ENCODE data around the gene CASZ1. TPM values are rescaled to one million over a fixed set of nuclear protein-coding genes. Genes with fewer than 3 reads are reported as not detected.

CASZ1 gene
- total and polyA plus RNA-seq, 9 of the 15 experiments (the other 6 are each of a cell fraction or from before 2014, with no cell fraction given): 0.01 to 4.0 (median 0.76) TPM; not detected in 1

DNA sequence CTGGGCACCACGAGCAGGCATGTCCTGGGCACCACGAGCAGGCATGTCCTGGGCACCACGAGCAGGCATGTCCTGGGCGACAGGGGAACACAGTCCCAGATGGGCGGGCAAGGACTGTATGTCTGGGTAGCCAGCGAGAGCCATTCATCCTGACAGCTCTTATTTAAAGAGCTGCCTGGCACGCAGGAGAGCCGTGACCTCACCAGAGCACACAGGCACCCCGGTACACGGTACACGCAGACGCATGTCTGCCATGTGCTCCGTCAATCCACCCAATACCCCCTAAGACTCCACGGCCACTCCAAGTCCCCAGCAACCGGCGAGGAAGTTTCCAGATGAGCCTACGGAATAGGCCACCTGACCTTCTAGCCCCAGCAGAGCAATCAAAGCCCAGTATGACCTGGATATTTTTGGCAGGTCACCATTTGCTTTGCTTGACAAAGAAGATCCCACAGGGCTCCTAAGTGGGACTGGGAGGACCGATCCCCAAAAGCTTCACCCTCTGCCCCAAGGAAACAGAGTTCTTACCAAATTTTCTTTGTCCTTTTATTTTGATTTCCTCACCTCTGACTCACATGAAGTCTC is 51.7 kb downstream of the CASZ1 start (continued):
- TF ChIP-seq SIN3A (IDR thresholded peaks at IDR 0.05; ENCODE audit: borderline replicate concordance in 2 of 2, control insufficient read depth in 1 of 2, low read depth in 2 of 2, low read length in 2 of 2) (no peak), SP1 (CRISPR knock-in tag; IDR thresholded peaks at IDR 0.05) (no peak), RBM22 (IDR thresholded peaks at IDR 0.05; ENCODE audit: low read depth, low read length, poor library complexity, severe bottlenecking) (no peak), NCOA4 (IDR thresholded peaks at IDR 0.05; ENCODE audit: partially characterized antibody) (no peak), RUNX1 (IDR thresholded peaks at IDR 0.05; ENCODE audit: low read depth) (no peak)

DNA sequence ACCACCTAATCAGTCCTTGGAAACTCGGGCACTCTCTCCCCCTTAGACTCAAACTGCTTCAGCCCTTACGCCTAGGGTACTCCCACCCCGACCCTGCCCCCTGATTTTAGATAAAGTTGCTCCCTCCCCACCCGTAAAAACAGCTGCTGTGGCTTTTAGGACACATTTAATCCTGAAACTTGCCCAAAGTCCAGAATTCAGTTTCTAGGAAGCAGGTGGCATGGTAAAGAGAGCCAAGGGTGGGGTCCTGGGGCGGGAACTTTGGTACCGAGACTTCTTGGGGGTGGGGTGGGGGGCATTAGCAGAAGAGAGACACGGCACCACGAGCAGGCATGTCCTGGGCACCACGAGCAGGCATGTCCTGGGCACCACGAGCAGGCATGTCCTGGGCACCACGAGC is 52.4 kb downstream of the CASZ1 start:
- no peak for DNase-seq (ENCODE audit: extremely low read depth in 1 of 4, low spot score in 3 of 4)
- no peak for FAIRE-seq
- POLR2A ChIA-PET: interaction anchor here (0.6 kb wide), 1 partner anchor 22 kb away, joined by 4 read pairs; no protein-coding TSS in a partner anchor
- in situ Hi-C loops (cut with MboI): no loop called here
- H3K27me3 ChIP-seq (ENCODE audit: control insufficient read depth in 2 of 2, insufficient read depth in 2 of 2, low read length in 2 of 2): peaks cover 38 to 82% of the 10 kb centered on the region in 2 experiments
- CTCF ChIA-PET (ENCODE audit: low intra/inter-chr PET ratio): no interaction called here
- H2AFZ ChIP-seq (ENCODE audit: low read depth, low read length): no peak overlapping the region
- H3K79me2 ChIP-seq (ENCODE audit: control insufficient read depth, insufficient read depth, low read length): no peaks in the 10 kb centered on the region
- no peak for TF ChIP-seq RHOXF2B (CRISPR knock-in tag; conservative IDR thresholded peaks at IDR 0.05)
- no peak for TF ChIP-seq CBFB (CRISPR knock-in tag; IDR thresholded peaks at IDR 0.05)
- TF ChIP-seq ZNF436 (CRISPR knock-in tag; IDR thresholded peaks at IDR 0.05): no peak
- no peak for TF ChIP-seq CBFA2T2 (conservative IDR thresholded peaks at IDR 0.05)
- no peak for TF ChIP-seq E2F3 (CRISPR knock-in tag; IDR thresholded peaks at IDR 0.05)
- TF ChIP-seq, protein P1, sequence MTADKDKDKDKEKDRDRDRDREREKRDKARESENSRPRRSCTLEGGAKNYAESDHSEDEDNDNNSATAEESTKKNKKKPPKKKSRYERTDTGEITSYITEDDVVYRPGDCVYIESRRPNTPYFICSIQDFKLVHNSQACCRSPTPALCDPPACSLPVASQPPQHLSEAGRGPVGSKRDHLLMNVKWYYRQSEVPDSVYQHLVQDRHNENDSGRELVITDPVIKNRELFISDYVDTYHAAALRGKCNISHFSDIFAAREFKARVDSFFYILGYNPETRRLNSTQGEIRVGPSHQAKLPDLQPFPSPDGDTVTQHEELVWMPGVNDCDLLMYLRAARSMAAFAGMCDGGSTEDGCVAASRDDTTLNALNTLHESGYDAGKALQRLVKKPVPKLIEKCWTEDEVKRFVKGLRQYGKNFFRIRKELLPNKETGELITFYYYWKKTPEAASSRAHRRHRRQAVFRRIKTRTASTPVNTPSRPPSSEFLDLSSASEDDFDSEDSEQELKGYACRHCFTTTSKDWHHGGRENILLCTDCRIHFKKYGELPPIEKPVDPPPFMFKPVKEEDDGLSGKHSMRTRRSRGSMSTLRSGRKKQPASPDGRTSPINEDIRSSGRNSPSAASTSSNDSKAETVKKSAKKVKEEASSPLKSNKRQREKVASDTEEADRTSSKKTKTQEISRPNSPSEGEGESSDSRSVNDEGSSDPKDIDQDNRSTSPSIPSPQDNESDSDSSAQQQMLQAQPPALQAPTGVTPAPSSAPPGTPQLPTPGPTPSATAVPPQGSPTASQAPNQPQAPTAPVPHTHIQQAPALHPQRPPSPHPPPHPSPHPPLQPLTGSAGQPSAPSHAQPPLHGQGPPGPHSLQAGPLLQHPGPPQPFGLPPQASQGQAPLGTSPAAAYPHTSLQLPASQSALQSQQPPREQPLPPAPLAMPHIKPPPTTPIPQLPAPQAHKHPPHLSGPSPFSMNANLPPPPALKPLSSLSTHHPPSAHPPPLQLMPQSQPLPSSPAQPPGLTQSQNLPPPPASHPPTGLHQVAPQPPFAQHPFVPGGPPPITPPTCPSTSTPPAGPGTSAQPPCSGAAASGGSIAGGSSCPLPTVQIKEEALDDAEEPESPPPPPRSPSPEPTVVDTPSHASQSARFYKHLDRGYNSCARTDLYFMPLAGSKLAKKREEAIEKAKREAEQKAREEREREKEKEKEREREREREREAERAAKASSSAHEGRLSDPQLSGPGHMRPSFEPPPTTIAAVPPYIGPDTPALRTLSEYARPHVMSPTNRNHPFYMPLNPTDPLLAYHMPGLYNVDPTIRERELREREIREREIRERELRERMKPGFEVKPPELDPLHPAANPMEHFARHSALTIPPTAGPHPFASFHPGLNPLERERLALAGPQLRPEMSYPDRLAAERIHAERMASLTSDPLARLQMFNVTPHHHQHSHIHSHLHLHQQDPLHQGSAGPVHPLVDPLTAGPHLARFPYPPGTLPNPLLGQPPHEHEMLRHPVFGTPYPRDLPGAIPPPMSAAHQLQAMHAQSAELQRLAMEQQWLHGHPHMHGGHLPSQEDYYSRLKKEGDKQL (CRISPR knock-in tag; IDR thresholded peaks at IDR 0.05; ENCODE audit: borderline replicate concordance): no peak
- H4K20me1 ChIP-seq (replicated peaks; ENCODE audit: control insufficient read depth, insufficient read depth, low read length): peaks cover 29% of the 10 kb centered on the region
- H3K9ac ChIP-seq (ENCODE audit: insufficient read depth in 1 of 2, low read depth in 2 of 2, low read length in 2 of 2): no peak overlapping the region
- no peaks in the 10 kb centered on the region for H3K9me3 ChIP-seq (replicated peaks; ENCODE audit: control insufficient read depth, insufficient read depth, low read depth, low read length)
- peaks cover 0 to 3% of the 10 kb centered on the region in 2 experiments; a peak in 1 of 5 replicates for H3K4me1 ChIP-seq (replicated peaks in 1 of 2; ENCODE audit: control insufficient read depth in 2 of 2, insufficient read depth in 2 of 2, low read length in 2 of 2)
- H3K27ac ChIP-seq (ENCODE audit: extremely low read depth, low read depth, low read length): no peak overlapping the region
- H3K36me3 ChIP-seq (ENCODE audit: control insufficient read depth, insufficient read depth, low read length): no peaks in the 10 kb centered on the region
- no peak for ATAC-seq
- no peaks in the 10 kb centered on the region for H3K9me1 ChIP-seq (ENCODE audit: control insufficient read depth, insufficient read depth, low read length)
- intact Hi-C loops (cut with micrococcal nuclease): no loop called here
- 0% methylated on average over 9 of the region's 11 CpGs for WGBS (ENCODE audit: insufficient coverage, low coverage, missing lambda C conversion rate)
- H3K4me2 ChIP-seq (ENCODE audit: insufficient read depth, low read length): no peak overlapping the region
- H3K4me3 ChIP-seq: no peak overlapping the region
- BruUV-seq (replicated peaks): no TSS peak
